ENCODE data around the gene GPR135.

The GPR135 gene

GRCh38 chr14:59458486-59458885 is 6.7 kb downstream of the GPR135 start:
- no peak for TF ChIP-seq SIN3A (IDR thresholded peaks at IDR 0.05; ENCODE audit: borderline replicate concordance, insufficient read depth, low read length)
- no peak for TF ChIP-seq FOXP2 (optimal IDR thresholded peaks at IDR 0.05; ENCODE audit: borderline replicate concordance, extremely low read depth, extremely low read length, insufficient read depth)
- TF ChIP-seq TAF1 (IDR thresholded peaks at IDR 0.05; ENCODE audit: borderline replicate concordance, insufficient read depth, low read length): no peak
- no peak for TF ChIP-seq POLR2AphosphoS5 (IDR thresholded peaks at IDR 0.05; ENCODE audit: low read depth, low read length)
- TF ChIP-seq REST (IDR thresholded peaks at IDR 0.05; ENCODE audit: insufficient read depth in 1 of 2, low read depth in 2 of 2, low read length in 2 of 2): no peak

GRCh38 chr14:59455411-59455810 is 9.8 kb downstream of the GPR135 start:
- TF ChIP-seq SIN3A (IDR thresholded peaks at IDR 0.05; ENCODE audit: borderline replicate concordance, insufficient read depth, low read length): no peak
- no peak for TF ChIP-seq FOXP2 (optimal IDR thresholded peaks at IDR 0.05; ENCODE audit: borderline replicate concordance, extremely low read depth, extremely low read length, insufficient read depth)
- TF ChIP-seq POLR2AphosphoS5 (IDR thresholded peaks at IDR 0.05; ENCODE audit: low read depth, low read length): no peak
- no peak for TF ChIP-seq REST (IDR thresholded peaks at IDR 0.05; ENCODE audit: insufficient read depth in 1 of 2, low read depth in 2 of 2, low read length in 2 of 2)
- TF ChIP-seq TAF1 (IDR thresholded peaks at IDR 0.05; ENCODE audit: borderline replicate concordance, insufficient read depth, low read length): no peak

- TF ChIP-seq FOXP2 (optimal IDR thresholded peaks at IDR 0.05; ENCODE audit: borderline replicate concordance, extremely low read depth, extremely low read length, insufficient read depth) (no peak), POLR2AphosphoS5 (IDR thresholded peaks at IDR 0.05; ENCODE audit: low read depth, low read length) (no peak), TAF1 (IDR thresholded peaks at IDR 0.05; ENCODE audit: borderline replicate concordance, insufficient read depth, low read length) (no peak), SIN3A (IDR thresholded peaks at IDR 0.05; ENCODE audit: borderline replicate concordance, insufficient read depth, low read length) (no peak), REST (IDR thresholded peaks at IDR 0.05; ENCODE audit: insufficient read depth in 1 of 2, low read depth in 2 of 2, low read length in 2 of 2) (no peak)
These were observed 11.0 kb downstream of the GPR135 start for GRCh38 chr14:59454139-59454538.

GRCh38 chr14:59451849-59452248 is 13.3 kb downstream of the GPR135 start:
- TF ChIP-seq POLR2AphosphoS5 (IDR thresholded peaks at IDR 0.05; ENCODE audit: low read depth, low read length) (no peak), SIN3A (IDR thresholded peaks at IDR 0.05; ENCODE audit: borderline replicate concordance, insufficient read depth, low read length) (no peak), FOXP2 (optimal IDR thresholded peaks at IDR 0.05; ENCODE audit: borderline replicate concordance, extremely low read depth, extremely low read length, insufficient read depth) (no peak), TAF1 (IDR thresholded peaks at IDR 0.05; ENCODE audit: borderline replicate concordance, insufficient read depth, low read length) (no peak), REST (IDR thresholded peaks at IDR 0.05; ENCODE audit: insufficient read depth in 1 of 2, low read depth in 2 of 2, low read length in 2 of 2) (no peak)

- TF ChIP-seq TAF1 (IDR thresholded peaks at IDR 0.05; ENCODE audit: borderline replicate concordance, insufficient read depth, low read length) (no peak), FOXP2 (optimal IDR thresholded peaks at IDR 0.05; ENCODE audit: borderline replicate concordance, extremely low read depth, extremely low read length, insufficient read depth) (no peak), POLR2AphosphoS5 (IDR thresholded peaks at IDR 0.05; ENCODE audit: low read depth, low read length) (no peak), REST (IDR thresholded peaks at IDR 0.05; ENCODE audit: insufficient read depth in 1 of 2, low read depth in 2 of 2, low read length in 2 of 2) (no peak), SIN3A (IDR thresholded peaks at IDR 0.05; ENCODE audit: borderline replicate concordance, insufficient read depth, low read length) (no peak)
These were observed 14.5 kb downstream of the GPR135 start for GRCh38 chr14:59450716-59451115.

All from PFSK-1 (cell line).